Mammary epithelial cell (primary cell): ENCODE results near the gene GPR78.
"Not testable (repeated sequence)": the region's sequence is repeated elsewhere in the genome, so short reads cannot be mapped to it uniquely, and the experiment has no call there.

ENCODE experiments used
- EZH2 ChIP-seq: IDR thresholded peaks from 2 replicates; pipeline ENCODE4 v1.6.1; 2012; ENCODE audit warnings: low read length, inconsistent platforms, borderline replicate concordance
- TF ChIP-seq, protein P1 (sequence below), 2 donors: IDR thresholded peaks in 1 of 2; conservative IDR thresholded peaks in 1 of 2; 2 replicates each; pipeline ENCODE4 v1.5.1; 2011 to 2012; ENCODE audit warnings: inconsistent platforms in 2 of 2, low read length in 2 of 2, mild to moderate bottlenecking in 2 of 2, control low read depth in 1 of 2, low read depth in 1 of 2; ENCODE audit not compliant: insufficient read depth in 1 of 2; ENCODE audit errors: extremely low read depth in 1 of 2

DNA sequence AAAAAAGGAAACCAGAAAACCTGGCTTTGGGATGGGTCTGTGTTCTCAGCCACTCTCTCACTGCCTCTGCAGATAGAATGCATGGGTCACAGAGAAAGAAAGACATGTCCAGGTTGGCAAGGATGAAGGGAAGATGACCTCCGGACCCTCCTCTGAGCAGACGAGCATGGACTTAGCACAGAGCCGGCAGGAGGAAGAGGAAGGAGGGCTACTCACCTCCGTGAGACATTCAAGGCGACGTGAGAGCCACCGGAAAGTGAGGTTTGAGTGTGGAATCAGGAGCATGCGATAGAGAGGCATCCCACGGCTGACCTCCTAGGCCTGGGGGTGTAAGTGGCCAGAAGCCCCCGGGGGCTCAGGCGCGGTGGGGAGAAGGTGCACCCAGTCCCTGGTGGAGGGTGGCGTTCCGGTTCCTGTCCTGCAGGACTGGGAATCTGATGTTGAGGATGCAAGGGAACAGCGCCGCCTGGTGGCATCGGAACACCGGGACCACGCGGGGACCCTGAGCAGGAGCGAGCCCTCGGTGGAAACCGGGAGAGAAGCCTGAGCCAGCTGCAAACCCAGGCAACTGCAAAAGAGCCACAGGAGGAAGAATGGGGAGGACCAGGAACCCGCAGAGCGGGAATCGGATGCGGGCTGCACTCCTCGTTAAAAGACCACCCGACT, 50.2 kb downstream of the GPR78 start:
- TF ChIP-seq, protein P1, sequence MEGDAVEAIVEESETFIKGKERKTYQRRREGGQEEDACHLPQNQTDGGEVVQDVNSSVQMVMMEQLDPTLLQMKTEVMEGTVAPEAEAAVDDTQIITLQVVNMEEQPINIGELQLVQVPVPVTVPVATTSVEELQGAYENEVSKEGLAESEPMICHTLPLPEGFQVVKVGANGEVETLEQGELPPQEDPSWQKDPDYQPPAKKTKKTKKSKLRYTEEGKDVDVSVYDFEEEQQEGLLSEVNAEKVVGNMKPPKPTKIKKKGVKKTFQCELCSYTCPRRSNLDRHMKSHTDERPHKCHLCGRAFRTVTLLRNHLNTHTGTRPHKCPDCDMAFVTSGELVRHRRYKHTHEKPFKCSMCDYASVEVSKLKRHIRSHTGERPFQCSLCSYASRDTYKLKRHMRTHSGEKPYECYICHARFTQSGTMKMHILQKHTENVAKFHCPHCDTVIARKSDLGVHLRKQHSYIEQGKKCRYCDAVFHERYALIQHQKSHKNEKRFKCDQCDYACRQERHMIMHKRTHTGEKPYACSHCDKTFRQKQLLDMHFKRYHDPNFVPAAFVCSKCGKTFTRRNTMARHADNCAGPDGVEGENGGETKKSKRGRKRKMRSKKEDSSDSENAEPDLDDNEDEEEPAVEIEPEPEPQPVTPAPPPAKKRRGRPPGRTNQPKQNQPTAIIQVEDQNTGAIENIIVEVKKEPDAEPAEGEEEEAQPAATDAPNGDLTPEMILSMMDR (conservative IDR thresholded peaks at IDR 0.05 in 1 of 2, IDR thresholded peaks at IDR 0.05 in 1 of 2; ENCODE audit: extremely low read depth in 1 of 2, insufficient read depth in 1 of 2, low read depth in 1 of 2, low read length in 2 of 2): not testable (repeated sequence)
- TF ChIP-seq EZH2: not testable (repeated sequence)
